HG03469 (cell line): ENCODE measurements around the gene SLC22A2.

Experiments used
- ATAC-seq: cut with Tn5 transposase; IDR thresholded peaks from one replicate; pipeline ENCODE4 v1.9.1; 2021; ENCODE audit warnings: mild to moderate bottlenecking, moderate library complexity, moderate number of reproducible peaks; ENCODE audit not compliant: unreplicated experiment

The SLC22A2 gene

DNA sequence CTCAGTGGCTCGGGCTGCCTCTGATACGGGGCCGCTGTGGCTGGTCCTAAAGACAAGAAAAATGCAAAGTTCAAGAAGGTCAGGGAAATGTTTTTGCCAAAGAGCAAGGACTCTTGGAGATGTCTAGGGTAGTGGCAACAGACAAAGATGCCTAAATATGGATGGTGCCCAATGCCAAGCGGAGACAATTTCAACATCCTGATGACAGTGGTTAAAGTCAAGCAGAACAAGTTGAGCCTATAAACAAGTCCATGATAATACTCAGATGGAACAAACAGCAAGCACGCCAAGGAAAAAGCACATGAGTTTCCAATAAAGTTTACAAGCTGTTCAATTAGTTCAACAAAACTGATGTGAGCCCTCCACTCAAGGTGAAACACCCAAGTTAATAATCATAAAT, 85.9 kb downstream of the SLC22A2 start:
- ATAC-seq = no peak

- ATAC-seq = no peak
Measured at GRCh38 chr6:160170018-160170680, 88.5 kb downstream of the SLC22A2 start.

DNA sequence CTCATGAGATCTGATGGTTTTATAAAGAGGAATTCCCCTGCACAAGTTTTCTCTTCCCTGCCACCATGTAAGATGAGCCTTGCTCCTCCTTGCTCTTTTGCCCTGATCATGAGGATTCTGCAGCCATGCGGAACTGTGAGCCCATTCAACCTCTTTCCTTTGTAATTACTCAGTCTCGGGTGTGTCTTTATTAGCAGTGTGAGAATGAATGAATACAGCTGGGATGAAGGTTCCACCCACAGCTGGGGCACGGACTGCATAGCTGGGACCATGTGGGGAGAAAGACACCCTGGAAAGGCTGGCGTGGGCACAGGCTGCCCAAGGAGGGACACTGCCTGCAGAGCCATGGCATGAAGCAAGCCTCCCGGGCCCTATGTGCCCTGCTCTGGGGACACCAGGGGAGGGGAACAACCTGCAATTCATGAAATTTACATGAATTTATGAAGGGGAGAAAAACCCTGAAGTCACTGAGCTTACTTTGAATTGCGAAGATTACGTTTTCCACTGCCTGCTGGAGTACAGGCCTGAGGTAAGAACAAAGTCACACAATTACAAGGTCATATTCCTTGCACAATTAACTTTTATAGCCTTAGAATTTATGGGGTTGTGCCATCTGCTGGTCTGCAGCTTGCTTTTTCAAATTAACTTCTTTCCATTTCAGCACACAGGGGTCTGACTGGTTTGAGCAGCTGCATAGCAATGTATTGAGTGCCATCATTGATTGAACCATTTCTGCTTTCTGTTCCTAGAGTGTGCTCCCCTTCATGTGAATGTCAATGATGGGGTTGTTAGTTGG, 90.8 kb downstream of the SLC22A2 start:
- no peak for ATAC-seq
